Activated CD8-positive, alpha-beta T cell treated with anti-CD3 and anti-CD28 coated beads for 36 hours (primary cell): ENCODE data around the gene NFE2L1. TPM values are rescaled to one million over a fixed set of nuclear protein-coding genes. Genes with fewer than 3 reads are reported as not detected.
"Not testable (repeated sequence)": the region's sequence is repeated elsewhere in the genome, so short reads cannot be mapped to it uniquely, and the experiment has no call there.

Experiments
- ATAC-seq: fragments of 200-7000 bp; cut with Tn5 transposase; one replicate; pipeline ENCODE4 v1.10.0; 2021; ENCODE audit warnings: mild to moderate bottlenecking, moderate library complexity
- CTCF ChIA-PET: fragments of 350-600 bp; sonication (Branson Sonifier 250); formaldehyde crosslinking; loops from one replicate; lab custom pipeline; 2021; ENCODE audit warnings: antibody characterized with exemption; lab: Charles Lee
- POLR2A ChIA-PET: fragments of 350-600 bp; sonication (Branson Sonifier 250); formaldehyde crosslinking; loops from one replicate; lab custom pipeline; 2021; ENCODE audit warnings: antibody characterized with exemption; lab: Charles Lee
- DNase-seq: peaks from one replicate; pipeline ENCODE4 v3.0.0-alpha.2; 2020
- H3K27ac Mint-ChIP-seq: one replicate; pipeline ENCODE4 v1.8.0; 2021; ENCODE audit warnings: mild to moderate bottlenecking, mixed read lengths
- H3K27me3 Mint-ChIP-seq: one replicate; pipeline ENCODE4 v1.8.0; 2021; ENCODE audit warnings: mixed read lengths
- H3K36me3 Mint-ChIP-seq: one replicate; pipeline ENCODE4 v1.8.0; 2021; ENCODE audit warnings: low read depth, mixed read lengths
- H3K4me1 Mint-ChIP-seq: one replicate; pipeline ENCODE4 v1.8.0; 2021; ENCODE audit warnings: low read depth, mixed read lengths
- H3K4me3 Mint-ChIP-seq: one replicate; pipeline ENCODE4 v1.8.0; 2021; ENCODE audit warnings: mild to moderate bottlenecking, moderate library complexity, mixed read lengths
- H3K9me3 Mint-ChIP-seq: one replicate; pipeline ENCODE4 v1.8.0; 2021; ENCODE audit warnings: mixed read lengths
- intact Hi-C: fragments of 100-400 bp; cut with micrococcal nuclease; formaldehyde crosslinking; loops from one replicate; pipeline ENCODE4 v1.10.0; 2022
- total RNA-seq, 2 experiments: library from RNA; stranded (reverse); gene quantifications; one replicate each; pipeline ENCODE4 v1.2.3, GENCODE V29; 2021
- TF ChIP-seq, protein P1 (sequence below): fragments of 200-600 bp; IDR thresholded peaks from one replicate; pipeline ENCODE4 v1.8.0; 2022; ENCODE audit warnings: antibody characterized with exemption, mild to moderate bottlenecking

The NFE2L1 gene
- total RNA-seq, 2 experiments from 2014 or later = 88.3 to 90.3 TPM

DNA sequence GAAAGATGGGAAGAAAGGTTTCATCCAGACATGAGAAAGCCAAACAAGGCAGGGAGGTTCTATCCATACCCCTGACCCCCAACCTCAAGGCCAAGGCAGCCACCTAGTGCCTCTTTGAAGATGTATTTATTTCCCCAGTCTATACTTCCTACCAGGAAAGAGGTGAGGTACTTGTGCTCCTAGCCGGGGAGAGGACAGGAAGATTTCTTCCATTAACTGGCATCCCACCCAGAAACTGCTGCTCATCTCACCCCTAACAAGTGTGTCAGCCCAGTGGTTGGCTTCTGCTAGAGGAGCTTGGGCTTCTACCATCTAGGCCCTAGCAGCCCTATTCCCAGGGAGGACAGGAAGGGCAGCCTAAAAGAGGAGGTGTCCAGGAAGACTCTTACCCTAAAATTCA is 19.4 kb upstream of the NFE2L1 start:
- TF ChIP-seq, protein P1, sequence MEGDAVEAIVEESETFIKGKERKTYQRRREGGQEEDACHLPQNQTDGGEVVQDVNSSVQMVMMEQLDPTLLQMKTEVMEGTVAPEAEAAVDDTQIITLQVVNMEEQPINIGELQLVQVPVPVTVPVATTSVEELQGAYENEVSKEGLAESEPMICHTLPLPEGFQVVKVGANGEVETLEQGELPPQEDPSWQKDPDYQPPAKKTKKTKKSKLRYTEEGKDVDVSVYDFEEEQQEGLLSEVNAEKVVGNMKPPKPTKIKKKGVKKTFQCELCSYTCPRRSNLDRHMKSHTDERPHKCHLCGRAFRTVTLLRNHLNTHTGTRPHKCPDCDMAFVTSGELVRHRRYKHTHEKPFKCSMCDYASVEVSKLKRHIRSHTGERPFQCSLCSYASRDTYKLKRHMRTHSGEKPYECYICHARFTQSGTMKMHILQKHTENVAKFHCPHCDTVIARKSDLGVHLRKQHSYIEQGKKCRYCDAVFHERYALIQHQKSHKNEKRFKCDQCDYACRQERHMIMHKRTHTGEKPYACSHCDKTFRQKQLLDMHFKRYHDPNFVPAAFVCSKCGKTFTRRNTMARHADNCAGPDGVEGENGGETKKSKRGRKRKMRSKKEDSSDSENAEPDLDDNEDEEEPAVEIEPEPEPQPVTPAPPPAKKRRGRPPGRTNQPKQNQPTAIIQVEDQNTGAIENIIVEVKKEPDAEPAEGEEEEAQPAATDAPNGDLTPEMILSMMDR = no peak
- intact Hi-C loops = no loop called here
- ATAC-seq (no peak), DNase-seq (no peak)
- peaks cover 20% of the 10 kb centered on the region for H3K4me1 Mint-ChIP-seq
- no peak overlapping the region for H3K4me3 Mint-ChIP-seq
- no peak overlapping the region for H3K27ac Mint-ChIP-seq
- POLR2A ChIA-PET = interaction anchor here (1.1 kb wide), 1 partner anchor 43 kb away, joined by 3 read pairs; no protein-coding TSS in a partner anchor
- no peaks in the 10 kb centered on the region for H3K9me3 Mint-ChIP-seq
- peaks cover 22% of the 10 kb centered on the region for H3K27me3 Mint-ChIP-seq
- CTCF ChIA-PET = interaction anchor here (4.6 to 7.3 kb wide), 2 partner anchors 7 to 45 kb away, joined by 55 to 283 read pairs; partner anchors contain the start of gene COPZ2
- no peaks in the 10 kb centered on the region for H3K36me3 Mint-ChIP-seq

DNA sequence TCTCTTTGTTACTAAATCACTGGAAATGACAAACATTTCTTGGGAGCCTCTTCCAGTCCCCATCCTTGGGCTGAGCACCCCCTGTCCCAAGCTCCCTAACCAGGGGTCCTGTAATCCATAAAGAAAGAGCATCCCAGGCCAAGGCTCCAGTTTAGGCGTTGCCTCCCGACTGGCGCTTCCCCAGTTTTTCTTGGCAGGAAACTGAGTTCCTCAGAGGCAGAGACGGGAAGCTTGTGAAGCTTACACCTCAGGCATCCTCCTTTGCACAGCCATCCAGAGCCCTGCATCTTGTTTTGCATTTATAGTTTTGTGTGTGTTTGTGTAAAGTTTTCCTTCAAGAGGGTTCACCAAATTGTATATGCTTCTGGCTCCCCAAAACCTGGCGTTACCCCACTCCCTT is 17.6 kb upstream of the NFE2L1 start:
- ChIA-PET CTCF (interaction anchor here (0.9 to 7.3 kb wide), 8 partner anchors 15 to 563 kb away, joined by 3 to 283 read pairs (median 3); no protein-coding TSS in a partner anchor), POLR2A (interaction anchor here (1.1 to 1.6 kb wide), 3 partner anchors 11 to 51 kb away, joined by 3 to 6 read pairs (median 3); no protein-coding TSS in a partner anchor)
- no peak for DNase-seq
- peaks cover 20% of the 10 kb centered on the region for H3K27me3 Mint-ChIP-seq
- no peak overlapping the region for H3K27ac Mint-ChIP-seq
- TF ChIP-seq, protein P1 = no peak
- no peak overlapping the region for H3K4me3 Mint-ChIP-seq
- no peak for ATAC-seq
- intact Hi-C loops = no loop called here
- H3K4me1 Mint-ChIP-seq = peaks cover 11% of the 10 kb centered on the region
- H3K9me3 Mint-ChIP-seq = no peaks in the 10 kb centered on the region
- H3K36me3 Mint-ChIP-seq = no peaks in the 10 kb centered on the region

DNA sequence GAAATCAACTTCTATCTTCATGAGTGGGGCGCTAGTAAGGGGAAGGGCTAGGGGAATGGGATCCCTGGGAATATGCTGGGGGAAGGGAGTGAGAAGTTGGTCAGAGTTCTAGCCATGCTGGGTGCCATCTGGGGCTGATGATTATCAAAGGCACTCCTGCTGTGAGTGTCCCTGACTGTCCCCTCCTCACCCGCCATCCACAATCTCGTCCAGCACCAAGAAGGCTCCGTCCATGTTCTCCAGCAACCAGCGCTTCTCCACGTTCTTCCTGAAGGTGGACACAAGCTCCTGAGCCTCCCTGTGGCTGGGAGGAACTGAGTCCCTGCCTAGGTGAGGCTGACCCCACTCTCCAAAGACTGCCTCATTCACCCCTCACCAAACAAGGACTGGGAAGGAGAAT is 16.2 kb upstream of the NFE2L1 start:
- ChIA-PET CTCF (interaction anchor here (0.9 to 7.3 kb wide), 4 partner anchors 13 to 99 kb away, joined by 3 to 283 read pairs (median 5); no protein-coding TSS in a partner anchor), POLR2A (interaction anchor here (1.3 to 1.6 kb wide), 2 partner anchors 24 to 49 kb away, joined by 4 to 6 read pairs; no protein-coding TSS in a partner anchor)
- Mint-ChIP-seq H3K36me3 (no peaks in the 10 kb centered on the region), H3K4me3 (no peak overlapping the region), H3K4me1 (no peaks in the 10 kb centered on the region), H3K9me3 (no peaks in the 10 kb centered on the region), H3K27ac (no peak overlapping the region), H3K27me3 (peaks cover 27% of the 10 kb centered on the region)
- no peak for ATAC-seq
- intact Hi-C loops = no loop called here
- no peak for DNase-seq
- TF ChIP-seq, protein P1 = no peak

DNA sequence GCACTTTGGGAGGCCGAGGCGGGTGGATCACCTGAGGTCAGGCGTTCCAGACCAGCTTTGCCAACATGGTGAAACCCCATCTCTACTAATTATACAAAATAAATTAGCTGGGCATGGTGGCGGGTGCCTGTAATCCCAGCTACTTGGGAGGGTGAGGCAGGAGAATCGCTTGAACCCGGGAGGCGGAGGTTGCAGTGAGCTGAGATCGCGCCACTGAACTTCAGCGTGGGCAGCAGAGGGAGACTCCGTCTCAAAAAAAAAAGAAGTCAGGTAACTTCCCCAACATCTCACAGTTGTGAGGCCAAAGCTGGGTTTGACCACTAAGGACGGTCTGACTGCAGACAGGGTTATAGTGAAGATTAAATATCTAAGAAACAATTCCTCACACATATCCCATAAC is 13.4 kb upstream of the NFE2L1 start:
- CTCF ChIA-PET = interaction anchor here (0.9 to 4.4 kb wide), 9 partner anchors 8 to 602 kb away, joined by 3 to 55 read pairs (median 6); no protein-coding TSS in a partner anchor
- H3K27ac Mint-ChIP-seq, ATAC-seq, H3K36me3 Mint-ChIP-seq, H3K9me3 Mint-ChIP-seq, DNase-seq, intact Hi-C loops, H3K4me3 Mint-ChIP-seq, H3K4me1 Mint-ChIP-seq: not testable (repeated sequence)
- POLR2A ChIA-PET = interaction anchor here (4.8 kb wide), 1 partner anchor 14 kb away, joined by 26 read pairs; the partner anchor contains the start of gene NFE2L1
- H3K27me3 Mint-ChIP-seq = peaks cover 30% of the 10 kb centered on the region

DNA sequence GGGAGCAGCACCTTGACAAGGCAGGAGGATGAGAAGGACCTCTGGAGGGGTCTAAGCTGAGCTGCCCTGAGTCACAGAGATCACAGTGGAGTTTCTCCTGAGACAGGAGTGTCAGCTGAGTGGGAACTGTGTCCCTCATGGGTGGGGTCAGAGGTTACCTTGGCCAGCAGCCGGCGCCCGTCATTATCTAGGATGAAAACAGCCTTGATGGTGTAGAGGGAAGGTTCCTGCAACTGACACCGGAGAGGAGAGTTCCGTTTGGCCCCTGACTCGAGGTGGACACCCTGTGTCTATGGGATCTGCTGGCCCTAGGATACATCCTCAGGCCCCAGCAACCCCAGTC is 11.5 kb upstream of the NFE2L1 start:
- ChIA-PET POLR2A (interaction anchor here (0.6 to 4.8 kb wide), 4 partner anchors 12 to 333 kb away, joined by 3 to 26 read pairs (median 4); partner anchors contain the start of gene NFE2L1), CTCF (interaction anchor here (0.8 to 4.4 kb wide), 23 partner anchors 10 to 583 kb away, joined by 3 to 55 read pairs (median 5); partner anchors contain the start of genes CBX1, CDK5RAP3 and NFE2L1)
- Mint-ChIP-seq H3K36me3 (no peaks in the 10 kb centered on the region), H3K9me3 (no peaks in the 10 kb centered on the region), H3K4me3 (peak overlapping the region; percentile 72), H3K27me3 (peaks cover 29% of the 10 kb centered on the region), H3K27ac (no peak overlapping the region), H3K4me1 (peaks cover 8% of the 10 kb centered on the region)
- no peak for ATAC-seq
- intact Hi-C loops = no loop called here
- TF ChIP-seq, protein P1 = no peak
- DNase-seq = no peak
